Measurements from ENCODE around the gene RTL3. TPM values are rescaled to one million over a fixed set of nuclear protein-coding genes. Genes with fewer than 3 reads are reported as not detected.

Gene RTL3
- total RNA-seq, 4 donors from 2014 or later = 0.19 to 0.21 TPM; not detected in 2

DNA sequence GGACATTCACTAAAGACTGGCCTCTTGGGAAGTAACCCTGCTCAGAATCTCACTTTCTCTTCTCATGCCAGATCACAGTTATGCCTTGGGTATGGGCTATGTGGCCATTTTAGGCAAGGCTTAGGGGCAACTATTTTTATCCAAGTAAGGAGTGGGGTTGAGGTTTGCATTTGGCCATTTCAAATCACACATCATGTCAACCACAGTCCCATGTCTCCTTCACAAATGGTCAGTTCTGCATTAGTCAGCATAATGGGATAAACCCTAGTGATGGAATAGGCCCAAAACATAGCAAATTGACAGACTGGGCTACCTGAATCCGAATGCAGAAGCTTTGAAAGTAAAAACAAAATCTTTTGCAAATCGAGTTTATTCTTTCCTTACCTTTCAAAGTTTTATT, 827 bp upstream of the RTL3 start:
- WGBS, 2 donors = 39 to 73% methylated on average over 2 of the region's 2 CpGs
- H3K4me1 ChIP-seq = no peaks in the 10 kb centered on the region
- no peaks in the 10 kb centered on the region for H3K9me3 ChIP-seq
- TF ChIP-seq, protein P1, sequence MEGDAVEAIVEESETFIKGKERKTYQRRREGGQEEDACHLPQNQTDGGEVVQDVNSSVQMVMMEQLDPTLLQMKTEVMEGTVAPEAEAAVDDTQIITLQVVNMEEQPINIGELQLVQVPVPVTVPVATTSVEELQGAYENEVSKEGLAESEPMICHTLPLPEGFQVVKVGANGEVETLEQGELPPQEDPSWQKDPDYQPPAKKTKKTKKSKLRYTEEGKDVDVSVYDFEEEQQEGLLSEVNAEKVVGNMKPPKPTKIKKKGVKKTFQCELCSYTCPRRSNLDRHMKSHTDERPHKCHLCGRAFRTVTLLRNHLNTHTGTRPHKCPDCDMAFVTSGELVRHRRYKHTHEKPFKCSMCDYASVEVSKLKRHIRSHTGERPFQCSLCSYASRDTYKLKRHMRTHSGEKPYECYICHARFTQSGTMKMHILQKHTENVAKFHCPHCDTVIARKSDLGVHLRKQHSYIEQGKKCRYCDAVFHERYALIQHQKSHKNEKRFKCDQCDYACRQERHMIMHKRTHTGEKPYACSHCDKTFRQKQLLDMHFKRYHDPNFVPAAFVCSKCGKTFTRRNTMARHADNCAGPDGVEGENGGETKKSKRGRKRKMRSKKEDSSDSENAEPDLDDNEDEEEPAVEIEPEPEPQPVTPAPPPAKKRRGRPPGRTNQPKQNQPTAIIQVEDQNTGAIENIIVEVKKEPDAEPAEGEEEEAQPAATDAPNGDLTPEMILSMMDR (IDR thresholded peaks at IDR 0.05) = no peak
- no peak for TF ChIP-seq POLR2A (IDR thresholded peaks at IDR 0.05)
- no peak overlapping the region for H3K4me3 ChIP-seq
- no peaks in the 10 kb centered on the region for H3K27me3 ChIP-seq
- no peak overlapping the region for H3K27ac ChIP-seq
- no peak for DNase-seq
- H3K36me3 ChIP-seq = no peaks in the 10 kb centered on the region
- intact Hi-C loops (cut with DNase I) = no loop called here

DNA sequence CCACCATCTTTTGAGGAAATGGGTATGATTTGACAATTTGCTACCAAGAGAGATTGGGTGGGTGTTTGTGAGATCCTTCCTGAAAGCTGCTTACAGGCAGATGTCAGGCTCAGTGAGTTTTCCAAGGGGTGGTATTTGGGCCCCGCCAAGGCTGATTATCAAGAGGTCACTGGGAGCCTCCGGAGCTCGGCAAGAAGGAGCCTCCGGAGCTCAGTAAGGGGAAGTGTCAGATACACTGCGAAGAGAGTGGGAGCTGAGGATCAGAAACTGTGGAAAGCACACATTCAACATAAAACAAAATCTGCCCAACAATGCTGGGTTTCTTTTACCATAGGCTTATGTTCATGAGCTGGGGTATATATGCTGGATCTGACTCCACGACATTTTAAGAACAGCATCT, 714 bp downstream of the RTL3 start:
- H3K36me3 ChIP-seq = no peaks in the 10 kb centered on the region
- no peaks in the 10 kb centered on the region for H3K9me3 ChIP-seq
- H3K27me3 ChIP-seq = no peaks in the 10 kb centered on the region
- no peaks in the 10 kb centered on the region for H3K4me1 ChIP-seq
- no peak overlapping the region for H3K27ac ChIP-seq
- WGBS, 2 donors = 77 to 82% methylated on average over 4 to 6 of the region's 6 CpGs
- DNase-seq = no peak
- no peak for TF ChIP-seq POLR2A (IDR thresholded peaks at IDR 0.05)
- intact Hi-C loops (cut with DNase I) = no loop called here
- no peak overlapping the region for H3K4me3 ChIP-seq

DNA sequence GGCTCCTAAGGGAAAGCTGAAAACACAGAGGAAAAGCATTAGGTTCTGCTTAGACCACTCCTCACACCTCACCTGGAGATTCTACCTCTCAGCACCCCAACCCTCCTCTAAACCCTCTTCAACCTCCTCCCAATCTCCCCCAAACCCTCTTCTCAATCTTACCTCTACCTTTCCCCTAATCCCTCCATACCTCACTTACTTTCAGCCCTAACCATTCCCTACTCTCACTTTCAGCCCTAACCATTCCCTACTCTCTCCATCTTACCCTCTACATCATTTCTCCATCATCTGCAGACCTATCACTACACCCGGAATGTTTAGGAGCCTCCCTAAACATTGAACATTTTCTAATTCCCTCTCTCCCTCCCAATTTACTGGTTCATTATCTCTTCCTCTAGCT, 3.5 kb downstream of the RTL3 start:
- no peaks in the 10 kb centered on the region for H3K27me3 ChIP-seq
- H3K4me1 ChIP-seq = peaks cover 0 to 4% (median 0%) of the 10 kb centered on the region in 3 donors

DNA sequence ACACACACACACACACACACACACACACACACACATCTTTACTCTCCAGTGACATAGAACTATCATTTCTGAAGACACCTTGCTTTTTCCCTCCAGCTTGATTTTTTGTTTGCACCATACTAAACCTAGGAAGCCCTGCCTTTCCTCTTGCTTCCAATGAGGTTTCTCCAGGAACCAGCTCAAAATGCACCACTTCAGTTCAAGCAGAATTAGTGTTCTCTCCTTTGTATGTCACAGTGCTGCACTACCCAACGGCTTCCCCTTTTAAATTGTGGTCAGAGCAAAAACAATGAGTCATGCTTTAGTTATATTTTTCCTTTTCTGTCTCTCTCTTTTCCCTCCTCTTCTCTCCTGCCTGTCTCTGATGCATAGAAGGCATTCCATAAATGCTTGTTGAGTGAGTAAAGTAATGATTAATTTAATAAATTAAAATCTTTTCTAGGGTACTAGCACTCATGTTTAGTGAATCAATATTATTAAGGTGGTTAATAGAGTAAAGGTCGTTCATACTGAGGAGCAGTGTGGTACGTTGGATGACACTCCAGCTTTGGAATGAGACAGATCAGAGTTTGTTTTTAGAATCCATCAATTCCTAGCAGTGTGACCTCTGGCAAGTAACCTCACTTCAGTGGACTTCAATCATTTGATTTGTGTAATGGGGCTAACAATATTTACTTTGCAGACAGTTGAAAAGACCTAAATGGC, 5.9 kb downstream of the RTL3 start:
- WGBS, 2 donors = 18 to 37% methylated on average over 3 of the region's 3 CpGs
- no peaks in the 10 kb centered on the region for H3K9me3 ChIP-seq
- peak overlapping the region in 1 of 4 donors; percentile 22 for H3K27ac ChIP-seq
- H3K4me3 ChIP-seq = no peak overlapping the region
- no peak for TF ChIP-seq POLR2A (IDR thresholded peaks at IDR 0.05)
- TF ChIP-seq, protein P1 (IDR thresholded peaks at IDR 0.05) = no peak
- intact Hi-C loops (cut with DNase I) = no loop called here
- no peaks in the 10 kb centered on the region for H3K36me3 ChIP-seq
- no peaks in the 10 kb centered on the region for H3K27me3 ChIP-seq
- peaks cover 0 to 4% (median 0%) of the 10 kb centered on the region in 3 donors for H3K4me1 ChIP-seq
- DNase-seq = no peak

More for the DNA sequence above, 3.5 kb downstream of the RTL3 start:
- intact Hi-C loops (cut with DNase I) = no loop called here
- no peak overlapping the region for H3K27ac ChIP-seq
- H3K4me3 ChIP-seq = no peak overlapping the region
- H3K9me3 ChIP-seq = no peaks in the 10 kb centered on the region
- DNase-seq = no peak
- no peak for TF ChIP-seq POLR2A (IDR thresholded peaks at IDR 0.05)
- TF ChIP-seq, protein P1 (IDR thresholded peaks at IDR 0.05) = no peak
- 67 to 79% methylated on average over 1 of the region's 1 CpG for WGBS, 2 donors
- H3K36me3 ChIP-seq = no peaks in the 10 kb centered on the region

DNA sequence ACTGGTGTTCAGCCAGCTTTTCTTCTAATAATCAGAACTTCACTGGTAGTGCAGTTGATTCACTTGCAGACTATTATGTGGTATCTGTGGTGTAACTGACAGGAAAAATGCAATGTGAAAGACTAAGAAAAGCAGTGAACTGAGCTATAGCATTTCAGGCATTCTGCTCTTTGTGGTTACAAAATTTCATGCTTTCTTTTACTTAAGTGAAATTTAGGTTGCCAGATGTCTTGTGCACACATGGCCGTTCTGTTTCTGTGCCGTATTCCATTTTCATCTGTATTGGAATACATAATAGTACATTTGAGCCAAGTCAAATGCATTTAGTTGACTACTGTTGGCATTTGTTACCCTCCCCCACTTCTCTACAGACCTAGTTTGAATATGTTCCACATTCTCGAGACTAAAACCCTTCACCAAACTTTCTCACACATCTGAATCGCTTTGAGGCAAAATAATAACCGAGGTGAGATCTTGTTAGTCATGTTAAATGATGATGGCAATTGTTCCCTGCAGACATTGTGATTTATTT, 8.2 kb downstream of the RTL3 start:
- Histone ChIP-seq H3K27me3 (no peaks in the 10 kb centered on the region), H3K36me3 (no peaks in the 10 kb centered on the region), H3K9me3 (peaks cover 0 to 3% (median 0%) of the 10 kb centered on the region in 3 donors), H3K4me3 (no peak overlapping the region), H3K27ac (no peak overlapping the region), H3K4me1 (peaks cover 0 to 4% (median 0%) of the 10 kb centered on the region in 3 donors)
- 40 to 41% methylated on average over 3 to 5 of the region's 5 CpGs for WGBS, 2 donors
- TF ChIP-seq, protein P1 (IDR thresholded peaks at IDR 0.05) = no peak
- no peak for TF ChIP-seq POLR2A (IDR thresholded peaks at IDR 0.05)
- DNase-seq = no peak
- intact Hi-C loops (cut with DNase I) = no loop called here

Data from esophagus squamous epithelium (tissue), 5 donors.